ENCODE measurements around the gene LMNTD2. TPM values are rescaled to one million over a fixed set of nuclear protein-coding genes. Genes with fewer than 3 reads are reported as not detected.

The LMNTD2 gene
- total and polyA plus RNA-seq, 2 of the 13 experiments (the other 11 are each of a cell fraction or from before 2014, with no cell fraction given): 1.1 to 3.1 TPM

- TF ChIP-seq RERE (CRISPR knock-in tag; IDR thresholded peaks at IDR 0.05; ENCODE audit: low read depth) (no peak), ZNF225 (CRISPR knock-in tag; IDR thresholded peaks at IDR 0.05) (no peak), ARID2 (CRISPR knock-in tag; IDR thresholded peaks at IDR 0.05; ENCODE audit: borderline replicate concordance) (no peak), ZBTB25 (CRISPR knock-in tag; IDR thresholded peaks at IDR 0.05) (no peak), ERF (CRISPR knock-in tag; IDR thresholded peaks at IDR 0.05) (no peak), MXD3 (CRISPR knock-in tag; IDR thresholded peaks at IDR 0.05) (no peak), MIER3 (CRISPR knock-in tag; IDR thresholded peaks at IDR 0.05; ENCODE audit: borderline replicate concordance) (no peak), ZBTB3 (CRISPR knock-in tag; IDR thresholded peaks at IDR 0.05; ENCODE audit: borderline replicate concordance, low read depth) (no peak), SRSF1 (optimal IDR thresholded peaks at IDR 0.05; ENCODE audit: low read depth, low read length) (no peak), NBN (conservative IDR thresholded peaks at IDR 0.05) (no peak), ETS1 (CRISPR knock-in tag; IDR thresholded peaks at IDR 0.05) (no peak), ZNF232 (CRISPR knock-in tag; IDR thresholded peaks at IDR 0.05; ENCODE audit: borderline replicate concordance) (0 out of 2 replicates have a peak, but pooled peaks have one; percentile 2), EZH2 (conservative IDR thresholded peaks at IDR 0.05; ENCODE audit: low read depth, low read length) (no peak), ZNF710 (CRISPR knock-in tag; IDR thresholded peaks at IDR 0.05; ENCODE audit: borderline replicate concordance) (no peak), WIZ (CRISPR knock-in tag; IDR thresholded peaks at IDR 0.05) (no peak), SCMH1 (CRISPR knock-in tag; IDR thresholded peaks at IDR 0.05; ENCODE audit: borderline replicate concordance) (no peak), ZNF354B (CRISPR knock-in tag; IDR thresholded peaks at IDR 0.05) (no peak), ZFX (CRISPR knock-in tag; IDR thresholded peaks at IDR 0.05; ENCODE audit: low read depth) (no peak; the same call in 1 of the 2 replicates)
Observed at GRCh38 chr11:568306-569157, 8.0 kb upstream of the LMNTD2 start (continued).

Data from HepG2 (cell line).